Cardiac muscle cell (in vitro differentiated cells and primary cell): ENCODE results near the gene SNRNP40. TPM values are rescaled to one million over a fixed set of nuclear protein-coding genes. Genes with fewer than 3 reads are reported as not detected.

ENCODE experiments used
- DNase-seq, 2 donors: peaks; one replicate each; pipeline versions ENCODE4 v3.0.0 to v3.0.0-alpha.2; 2010 to 2017; ENCODE audit warnings: low read depth in 1 of 2, low spot score in 1 of 2
- H3K27ac ChIP-seq: fragments of 200-600 bp; sonication (generic); 2 replicates; pipeline ENCODE4 v1.5.1; 2016
- H3K27me3 ChIP-seq: fragments of 200-600 bp; sonication (generic); 2 replicates; pipeline ENCODE4 v1.6.0; 2016; ENCODE audit warnings: control low read depth
- H3K36me3 ChIP-seq: fragments of 200-600 bp; sonication (generic); 2 replicates; pipeline ENCODE4 v1.5.1; 2016; ENCODE audit warnings: control low read depth
- H3K4me1 ChIP-seq: fragments of 200-600 bp; sonication (generic); 2 replicates; pipeline ENCODE4 v1.8.1; 2017; ENCODE audit warnings: low read depth, mild to moderate bottlenecking, mixed run types
- H3K4me3 ChIP-seq: fragments of 200-600 bp; sonication (generic); 2 replicates; pipeline ENCODE4 v1.5.1; 2016; ENCODE audit warnings: mild to moderate bottlenecking
- H3K9me3 ChIP-seq: fragments of 200-600 bp; sonication (generic); 2 replicates; pipeline ENCODE4 v1.5.1; 2017; ENCODE audit warnings: low read depth, mild to moderate bottlenecking, control low read depth
- CTCF ChIP-seq: IDR thresholded peaks from 2 replicates; pipeline ENCODE4 v1.5.1; 2012; ENCODE audit warnings: low read depth, mild to moderate bottlenecking, low read length
- polyA plus RNA-seq: library from polyadenylated mRNA; unstranded; fragments of >200 nt; fragmentation: Nextera tagmentation; extraction: Ambion mirVana; gene quantifications from 2 replicates; pipeline ENCODE4 v1.2.1, GENCODE V29; 2016
- total RNA-seq: library from RNA; depleted of rRNA; stranded (reverse); fragments of >200 nt; gene quantifications from 2 replicates; pipeline ENCODE4 v1.2.3, GENCODE V29; 2016

The SNRNP40 gene
- total and polyA plus RNA-seq, 2 experiments from 2014 or later: 39.5 to 69.5 TPM

- TF ChIP-seq CTCF: no peak
- Histone ChIP-seq H3K27ac (no peak overlapping the region), H3K9me3 (no peaks in the 10 kb centered on the region), H3K27me3 (no peaks in the 10 kb centered on the region), H3K4me1 (no peaks in the 10 kb centered on the region), H3K36me3 (peaks cover 45% of the 10 kb centered on the region), H3K4me3 (no peak overlapping the region)
- DNase-seq: no peak
Measured at GRCh38 chr1:31261916-31262315, 34.7 kb downstream of the SNRNP40 start.

GRCh38 chr1:31259746-31260145 is 36.8 kb downstream of the SNRNP40 start:
- Histone ChIP-seq H3K9me3 (no peaks in the 10 kb centered on the region), H3K36me3 (peaks cover 43% of the 10 kb centered on the region), H3K27ac (no peak overlapping the region), H3K4me1 (no peaks in the 10 kb centered on the region), H3K4me3 (no peak overlapping the region), H3K27me3 (no peaks in the 10 kb centered on the region)
- TF ChIP-seq CTCF: no peak
- DNase-seq: no peak

- Histone ChIP-seq H3K36me3 (peaks cover 37% of the 10 kb centered on the region), H3K4me1 (no peaks in the 10 kb centered on the region)
- no peak for TF ChIP-seq CTCF
Measured at GRCh38 chr1:31258581-31258980, 38.0 kb downstream of the SNRNP40 start.

GRCh38 chr1:31257213-31257612 is 39.4 kb downstream of the SNRNP40 start:
- Histone ChIP-seq H3K27ac (no peak overlapping the region), H3K27me3 (no peaks in the 10 kb centered on the region), H3K36me3 (peaks cover 35% of the 10 kb centered on the region), H3K4me1 (no peaks in the 10 kb centered on the region), H3K4me3 (no peak overlapping the region), H3K9me3 (no peaks in the 10 kb centered on the region)
- TF ChIP-seq CTCF: no peak
- DNase-seq: no peak

More at GRCh38 chr1:31258581-31258980, 38.0 kb downstream of the SNRNP40 start:
- no peaks in the 10 kb centered on the region for H3K27me3 ChIP-seq
- no peaks in the 10 kb centered on the region for H3K9me3 ChIP-seq
- no peak for DNase-seq
- no peak overlapping the region for H3K27ac ChIP-seq
- no peak overlapping the region for H3K4me3 ChIP-seq

- H3K9me3 ChIP-seq: no peaks in the 10 kb centered on the region
- H3K4me3 ChIP-seq: no peak overlapping the region
- DNase-seq: no peak
- no peaks in the 10 kb centered on the region for H3K4me1 ChIP-seq
- H3K27ac ChIP-seq: no peak overlapping the region
- H3K27me3 ChIP-seq: peaks cover 8% of the 10 kb centered on the region
- no peaks in the 10 kb centered on the region for H3K36me3 ChIP-seq
- TF ChIP-seq CTCF: no peak
Measured at GRCh38 chr1:31249854-31250253, 46.7 kb downstream of the SNRNP40 start.

GRCh38 chr1:31248276-31248675 is 48.3 kb downstream of the SNRNP40 start:
- no peak for DNase-seq
- Histone ChIP-seq H3K27ac (no peak overlapping the region), H3K27me3 (peaks cover 23% of the 10 kb centered on the region), H3K9me3 (no peaks in the 10 kb centered on the region), H3K4me1 (no peaks in the 10 kb centered on the region), H3K36me3 (no peaks in the 10 kb centered on the region), H3K4me3 (no peak overlapping the region)
- no peak for TF ChIP-seq CTCF
